ENCODE measurements around the gene CAMK2N2. TPM values are rescaled to one million over a fixed set of nuclear protein-coding genes. Genes with fewer than 3 reads are reported as not detected.

The CAMK2N2 gene
- polyA plus RNA-seq, result 0.72 TPM
- long read RNA-seq, donor 1, result 0 reads
- long read RNA-seq, donor 2, partial matches to known transcripts, result 0 of 1 reads
- long read RNA-seq, donor 2, other reads (novel, unspliced or antisense), result 0 of 1 reads
- long read RNA-seq, donor 3, result 0 reads
- long read RNA-seq, donor 4, result 0 reads
- long read RNA-seq, donor 5, result 0 reads
- long read RNA-seq, donor 6, result 0 reads
- long read RNA-seq, donor 7, result 0 reads
- long read RNA-seq, donor 8, partial matches to known transcripts, result 0 of 2 reads
- long read RNA-seq, donor 8, other reads (novel, unspliced or antisense), result 0 of 2 reads
- long read RNA-seq, donor 9, partial matches to known transcripts, result 0 of 2 reads
- long read RNA-seq, donor 9, other reads (novel, unspliced or antisense), result 0 of 2 reads
- long read RNA-seq, donor 10, result 0 reads
- long read RNA-seq, donor 11, result 0 reads

- DNase-seq, result peak in 1 of 2 donors; percentile 36
- Histone ChIP-seq H3K36me3 (ENCODE audit: control insufficient read depth, insufficient read depth, low read length) (peaks cover 6% of the 10 kb centered on the region), H3K9me3 (ENCODE audit: control insufficient read depth, low read depth, low read length) (peaks cover 5% of the 10 kb centered on the region), H3K27me3 (ENCODE audit: control insufficient read depth, insufficient read depth, low read length) (peaks cover 61% of the 10 kb centered on the region), H3K27ac (ENCODE audit: low read length) (no peak within 1 kb of the TSS), H3K4me1 (ENCODE audit: control insufficient read depth, insufficient read depth, low read length) (peaks cover 16% of the 10 kb centered on the region), H3K4me3 (ENCODE audit: low read length) (peak within 1 kb of the TSS; percentile 23)
- WGBS (ENCODE audit: insufficient coverage, low lambda C conversion rate), result no CpG with 5 or more reads among the region's 67 CpGs
These were observed at the start of gene CAMK2N2 for GRCh38 chr3:184261270-184261853. Gene CAMK2N2, minus strand, starts transcription at chr3:184261553. Its CDS starts 268 bp downstream, at chr3:184261285.

- H3K4me1 ChIP-seq (ENCODE audit: control insufficient read depth, insufficient read depth, low read length), result no peaks in the 10 kb centered on the region
- no peaks in the 10 kb centered on the region for H3K9me3 ChIP-seq (ENCODE audit: control insufficient read depth, low read depth, low read length)
- WGBS (ENCODE audit: insufficient coverage, low lambda C conversion rate), result no CpG with 5 or more reads among the region's 7 CpGs
- no peak overlapping the region for H3K27ac ChIP-seq (ENCODE audit: low read length)
- no peaks in the 10 kb centered on the region for H3K27me3 ChIP-seq (ENCODE audit: control insufficient read depth, insufficient read depth, low read length)
- DNase-seq, result no peak
- peaks cover 46% of the 10 kb centered on the region for H3K36me3 ChIP-seq (ENCODE audit: control insufficient read depth, insufficient read depth, low read length)
- no peak overlapping the region for H3K4me3 ChIP-seq (ENCODE audit: low read length)
These were observed 47.4 kb upstream of the CAMK2N2 start for GRCh38 chr3:184308744-184309143.

GRCh38 chr3:184307915-184308314, 46.6 kb upstream of the CAMK2N2 start:
- WGBS (ENCODE audit: insufficient coverage, low lambda C conversion rate), result no CpG with 5 or more reads among the region's 9 CpGs
- Histone ChIP-seq H3K36me3 (ENCODE audit: control insufficient read depth, insufficient read depth, low read length) (peaks cover 54% of the 10 kb centered on the region), H3K4me1 (ENCODE audit: control insufficient read depth, insufficient read depth, low read length) (no peaks in the 10 kb centered on the region), H3K4me3 (ENCODE audit: low read length) (no peak overlapping the region), H3K27ac (ENCODE audit: low read length) (no peak overlapping the region), H3K27me3 (ENCODE audit: control insufficient read depth, insufficient read depth, low read length) (no peaks in the 10 kb centered on the region), H3K9me3 (ENCODE audit: control insufficient read depth, low read depth, low read length) (no peaks in the 10 kb centered on the region)
- no peak for DNase-seq

GRCh38 chr3:184306341-184306972, 45.1 kb upstream of the CAMK2N2 start:
- no CpG with 5 or more reads among the region's 4 CpGs for WGBS (ENCODE audit: insufficient coverage, low lambda C conversion rate)
- H3K4me1 ChIP-seq (ENCODE audit: control insufficient read depth, insufficient read depth, low read length), result no peaks in the 10 kb centered on the region
- peaks cover 69% of the 10 kb centered on the region for H3K36me3 ChIP-seq (ENCODE audit: control insufficient read depth, insufficient read depth, low read length)
- no peaks in the 10 kb centered on the region for H3K9me3 ChIP-seq (ENCODE audit: control insufficient read depth, low read depth, low read length)
- no peak overlapping the region for H3K4me3 ChIP-seq (ENCODE audit: low read length)
- no peak for DNase-seq
- no peak overlapping the region for H3K27ac ChIP-seq (ENCODE audit: low read length)
- no peaks in the 10 kb centered on the region for H3K27me3 ChIP-seq (ENCODE audit: control insufficient read depth, insufficient read depth, low read length)

- DNase-seq, result no peak
- WGBS (ENCODE audit: insufficient coverage, low lambda C conversion rate), result no CpG with 5 or more reads among the region's 1 CpG
- Histone ChIP-seq H3K4me3 (ENCODE audit: low read length) (no peak overlapping the region), H3K36me3 (ENCODE audit: control insufficient read depth, insufficient read depth, low read length) (peaks cover 72% of the 10 kb centered on the region), H3K27ac (ENCODE audit: low read length) (no peak overlapping the region), H3K27me3 (ENCODE audit: control insufficient read depth, insufficient read depth, low read length) (no peaks in the 10 kb centered on the region), H3K9me3 (ENCODE audit: control insufficient read depth, low read depth, low read length) (no peaks in the 10 kb centered on the region), H3K4me1 (ENCODE audit: control insufficient read depth, insufficient read depth, low read length) (no peaks in the 10 kb centered on the region)
These were observed 44.2 kb upstream of the CAMK2N2 start for GRCh38 chr3:184305577-184305976.

- no peak overlapping the region for H3K4me3 ChIP-seq (ENCODE audit: low read length)
- H3K9me3 ChIP-seq (ENCODE audit: control insufficient read depth, low read depth, low read length), result no peaks in the 10 kb centered on the region
- DNase-seq, result no peak
- peaks cover 42% of the 10 kb centered on the region for H3K36me3 ChIP-seq (ENCODE audit: control insufficient read depth, insufficient read depth, low read length)
- H3K27ac ChIP-seq (ENCODE audit: low read length), result no peak overlapping the region
- H3K4me1 ChIP-seq (ENCODE audit: control insufficient read depth, insufficient read depth, low read length), result no peaks in the 10 kb centered on the region
- H3K27me3 ChIP-seq (ENCODE audit: control insufficient read depth, insufficient read depth, low read length), result no peaks in the 10 kb centered on the region
- WGBS (ENCODE audit: insufficient coverage, low lambda C conversion rate), result 90% methylated on average over 1 of the region's 3 CpGs
These were observed 39.0 kb upstream of the CAMK2N2 start for GRCh38 chr3:184300378-184300720.

GRCh38 chr3:184299488-184300377, 38.4 kb upstream of the CAMK2N2 start:
- no peaks in the 10 kb centered on the region for H3K4me1 ChIP-seq (ENCODE audit: control insufficient read depth, insufficient read depth, low read length)

GRCh38 chr3:184298759-184299487, 37.6 kb upstream of the CAMK2N2 start, which contains the start of gene PSMD2:
Gene PSMD2, plus strand, starts transcription at chr3:184299241. Its CDS starts 26 bp downstream, at chr3:184299267.
- Histone ChIP-seq H3K27ac (ENCODE audit: low read length) (peak within 1 kb of the TSS; percentile 62), H3K9me3 (ENCODE audit: control insufficient read depth, low read depth, low read length) (no peaks in the 10 kb centered on the region), H3K4me1 (ENCODE audit: control insufficient read depth, insufficient read depth, low read length) (no peaks in the 10 kb centered on the region), H3K27me3 (ENCODE audit: control insufficient read depth, insufficient read depth, low read length) (no peaks in the 10 kb centered on the region), H3K36me3 (ENCODE audit: control insufficient read depth, insufficient read depth, low read length) (peaks cover 31% of the 10 kb centered on the region), H3K4me3 (ENCODE audit: low read length) (peak within 1 kb of the TSS; percentile 90)
- no CpG with 5 or more reads among the region's 78 CpGs for WGBS (ENCODE audit: insufficient coverage, low lambda C conversion rate)
- peak; percentile 96 for DNase-seq

More at GRCh38 chr3:184299488-184300377, 38.4 kb upstream of the CAMK2N2 start:
- no CpG with 5 or more reads among the region's 29 CpGs for WGBS (ENCODE audit: insufficient coverage, low lambda C conversion rate)
- Histone ChIP-seq H3K27ac (ENCODE audit: low read length) (peak overlapping the region; percentile 4), H3K36me3 (ENCODE audit: control insufficient read depth, insufficient read depth, low read length) (peaks cover 39% of the 10 kb centered on the region), H3K27me3 (ENCODE audit: control insufficient read depth, insufficient read depth, low read length) (no peaks in the 10 kb centered on the region), H3K9me3 (ENCODE audit: control insufficient read depth, low read depth, low read length) (no peaks in the 10 kb centered on the region), H3K4me3 (ENCODE audit: low read length) (peak overlapping the region; percentile 90)
- DNase-seq, result no peak

GRCh38 chr3:184296616-184297015, 35.3 kb upstream of the CAMK2N2 start:
- H3K9me3 ChIP-seq (ENCODE audit: control insufficient read depth, low read depth, low read length), result no peaks in the 10 kb centered on the region
- H3K36me3 ChIP-seq (ENCODE audit: control insufficient read depth, insufficient read depth, low read length), result peaks cover 8% of the 10 kb centered on the region
- no peak for DNase-seq
- no peaks in the 10 kb centered on the region for H3K27me3 ChIP-seq (ENCODE audit: control insufficient read depth, insufficient read depth, low read length)
- H3K4me3 ChIP-seq (ENCODE audit: low read length), result no peak overlapping the region
- H3K4me1 ChIP-seq (ENCODE audit: control insufficient read depth, insufficient read depth, low read length), result no peaks in the 10 kb centered on the region
- H3K27ac ChIP-seq (ENCODE audit: low read length), result no peak overlapping the region
- WGBS (ENCODE audit: insufficient coverage, low lambda C conversion rate), result no CpG with 5 or more reads among the region's 7 CpGs
